ENCODE results near the gene RDH12.

The RDH12 gene

DNA sequence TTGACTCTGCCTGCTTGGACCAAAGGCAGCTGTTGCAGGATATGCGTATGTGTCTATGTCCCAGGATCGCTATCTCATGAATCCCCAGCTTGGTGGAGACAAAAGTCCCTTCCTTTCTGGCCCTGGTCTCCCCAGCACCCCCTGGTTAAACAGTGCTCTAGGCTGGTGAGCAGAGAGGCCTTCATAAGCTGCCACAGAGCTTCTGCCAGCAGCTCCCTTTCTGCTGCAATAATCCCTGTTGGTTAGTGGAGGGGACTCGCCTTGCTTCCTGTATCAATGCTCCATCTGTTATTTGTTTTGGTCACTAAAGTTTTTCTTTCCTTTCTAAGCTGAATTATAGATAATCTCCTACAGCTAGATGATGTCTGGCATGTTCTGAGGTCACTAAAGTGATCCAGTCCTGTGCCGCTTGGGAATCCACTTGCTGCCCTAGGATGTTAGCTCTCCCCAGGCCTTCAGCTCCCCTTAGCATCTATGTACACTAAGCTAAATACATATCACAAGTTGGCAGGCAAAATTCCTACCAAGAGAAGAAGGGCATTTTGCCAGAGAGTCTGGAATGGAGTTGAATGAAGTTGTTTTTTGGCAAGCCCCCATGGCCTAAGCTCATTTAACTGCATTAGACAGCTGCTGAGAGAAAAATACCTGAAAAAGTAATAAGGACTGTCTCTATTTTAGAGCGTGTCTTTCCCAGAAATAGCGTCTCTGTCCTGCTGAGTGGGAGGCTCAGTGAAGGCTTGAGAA, 47.8 kb downstream of the RDH12 start:
- DNase-seq (ENCODE audit: low read depth) = no peak

DNA sequence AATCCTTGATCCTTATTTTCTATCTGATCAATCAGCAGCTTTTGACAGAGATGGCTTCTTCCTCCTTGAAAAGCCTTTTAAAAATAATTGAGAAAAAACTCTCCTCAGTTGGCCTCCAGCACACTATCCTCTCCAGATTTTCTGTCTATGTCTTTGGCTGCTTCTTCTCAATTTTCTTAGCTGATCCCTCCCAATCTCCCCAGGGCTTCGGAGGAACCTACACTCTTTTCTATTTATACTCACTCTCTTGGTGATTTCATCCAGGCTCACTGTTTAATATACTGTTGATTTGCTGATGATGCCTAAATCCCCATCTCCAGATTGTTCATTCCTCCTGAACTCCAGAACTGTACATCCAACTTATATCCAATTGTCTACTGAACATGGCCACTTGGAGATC, 54.8 kb downstream of the RDH12 start:
- no peak for DNase-seq (ENCODE audit: low read depth)

DNA sequence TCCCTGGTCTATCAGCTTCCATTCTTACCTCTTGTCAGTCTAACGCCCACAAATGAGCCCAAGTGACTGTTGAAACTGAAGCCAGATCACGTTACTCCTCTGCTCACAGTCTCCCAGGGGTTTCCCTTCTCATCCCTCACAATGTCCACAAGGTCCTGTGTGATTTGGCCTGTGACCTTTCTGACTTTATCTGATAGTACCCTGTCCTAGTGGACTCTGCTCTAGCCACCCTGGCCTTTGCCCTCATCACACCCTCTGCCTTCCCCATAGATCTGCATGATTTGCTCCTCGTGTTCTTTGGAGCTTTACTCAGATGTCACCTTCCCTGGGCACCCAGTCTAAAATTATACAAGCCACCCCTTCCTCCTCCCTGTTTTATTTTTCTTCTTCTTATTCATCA, 55.5 kb downstream of the RDH12 start:
- no peak for DNase-seq (ENCODE audit: low read depth)

DNA sequence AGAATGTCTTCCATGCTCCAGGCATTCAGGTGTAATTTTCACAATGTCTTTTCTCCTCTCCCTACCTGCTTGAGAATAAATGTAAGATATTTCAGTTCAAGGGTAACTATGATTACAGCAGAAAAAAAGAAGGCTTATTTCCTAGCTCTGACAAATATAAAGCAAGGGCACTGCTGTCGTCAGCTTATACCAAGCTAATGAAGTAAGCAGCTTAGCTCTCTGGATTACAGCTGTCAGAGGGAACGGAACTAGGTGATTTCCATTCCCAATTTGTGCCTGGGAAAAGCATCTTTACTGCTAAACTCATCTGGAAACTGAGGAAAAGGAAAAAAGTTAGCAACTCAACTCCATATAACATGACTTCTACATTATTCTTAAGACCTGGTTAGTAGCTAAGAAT, 58.2 kb downstream of the RDH12 start:
- DNase-seq (ENCODE audit: low read depth) = no peak

DNA sequence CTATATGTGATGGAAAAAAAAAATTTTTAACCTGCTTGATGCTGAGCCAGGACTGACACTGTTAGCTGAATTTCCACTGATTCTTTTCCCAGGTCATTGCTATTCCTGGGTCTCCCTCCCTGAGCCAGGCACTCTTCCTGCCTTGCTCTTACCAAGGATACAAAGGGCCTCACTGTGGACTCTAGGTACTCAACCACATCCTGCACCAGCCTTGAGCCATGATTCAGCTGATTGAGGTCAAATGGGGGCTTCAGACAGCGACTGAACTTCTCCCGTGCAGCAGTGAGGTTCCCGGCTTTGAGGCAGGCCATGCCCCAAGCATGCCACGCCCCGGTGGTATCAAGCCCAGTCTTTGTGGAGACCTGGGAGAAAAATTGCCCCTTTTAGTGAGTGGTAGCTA, 60.4 kb downstream of the RDH12 start:
- no peak for DNase-seq (ENCODE audit: low read depth)

DNA sequence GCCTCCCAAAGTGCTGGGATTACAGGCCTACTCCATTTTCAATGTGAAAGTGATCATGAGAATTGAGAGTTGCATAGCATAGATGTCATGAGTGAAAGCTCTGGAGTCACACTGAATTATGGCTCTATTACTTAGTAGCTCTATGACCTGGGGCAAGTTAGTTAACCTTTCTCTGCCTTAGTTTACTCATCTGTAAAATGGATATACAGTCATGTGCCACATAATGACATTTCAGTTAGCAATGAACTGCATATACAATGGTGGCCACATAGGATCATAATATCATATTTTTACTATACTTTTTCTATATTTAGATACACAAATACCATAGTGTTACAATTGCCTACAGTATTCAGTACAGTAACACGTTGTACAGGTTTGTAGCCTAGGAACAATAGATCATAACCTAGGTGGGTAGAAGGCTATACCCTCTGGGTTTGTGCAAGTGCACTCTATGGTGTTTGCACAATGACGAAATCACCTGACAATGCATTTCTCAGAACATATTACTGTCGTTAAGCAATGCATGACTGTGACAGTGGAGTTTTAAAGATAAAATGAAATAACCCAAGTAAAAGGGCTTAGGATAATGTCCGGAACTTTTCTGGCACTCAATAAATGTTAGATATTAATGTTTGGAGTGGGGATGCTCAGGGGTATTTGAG, 61.6 kb downstream of the RDH12 start:
- DNase-seq (ENCODE audit: low read depth) = no peak

DNA sequence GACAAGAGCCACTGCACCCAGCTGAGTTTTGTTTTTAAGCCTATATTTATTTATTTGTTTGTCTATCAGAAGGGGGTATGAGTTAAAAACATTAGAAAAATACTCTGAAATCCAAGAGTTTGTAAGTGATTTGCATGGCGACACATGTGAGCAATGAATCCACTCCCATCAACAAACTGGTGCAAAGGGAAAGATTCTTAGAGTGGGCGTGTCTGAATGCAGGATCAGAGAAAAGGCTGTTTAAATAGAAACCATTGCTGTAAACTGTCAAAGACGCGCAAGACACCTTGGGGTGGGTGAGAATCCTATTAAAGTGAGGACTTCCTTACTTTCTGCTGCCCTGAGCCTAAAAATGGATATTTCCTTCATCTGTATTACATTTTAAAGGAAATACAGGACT, 62.8 kb downstream of the RDH12 start:
- no peak for DNase-seq (ENCODE audit: low read depth)

DNA sequence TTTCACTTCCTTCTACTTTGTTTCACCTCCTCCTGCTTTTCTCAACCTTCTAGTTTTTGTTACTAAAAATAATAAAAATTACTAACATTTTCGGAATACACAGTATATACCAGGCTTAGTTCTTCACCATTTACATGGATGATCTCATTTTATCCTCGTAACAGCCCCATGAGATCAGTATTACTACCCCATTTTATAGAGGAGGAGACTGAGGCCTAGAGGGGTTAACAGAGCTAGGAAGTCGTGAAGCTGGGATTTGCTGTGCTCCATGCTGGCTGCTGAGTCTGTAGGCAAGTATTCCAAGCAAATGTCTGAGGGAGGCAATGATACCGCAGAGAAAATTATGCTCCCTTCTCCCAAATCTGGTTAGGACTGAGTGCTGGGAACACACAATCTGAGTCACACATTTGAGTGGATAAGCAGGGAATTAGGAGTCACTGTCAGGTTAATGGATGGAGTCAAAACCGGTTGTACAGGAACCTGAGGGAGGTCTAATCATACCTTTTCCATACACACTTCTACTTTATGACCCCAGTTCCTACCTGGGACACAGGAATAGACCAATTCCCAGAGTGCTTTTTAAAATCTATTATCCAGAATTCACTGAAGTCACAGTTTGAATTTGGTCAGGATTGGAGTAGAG, 63.6 kb downstream of the RDH12 start:
- DNase-seq (ENCODE audit: low read depth) = no peak

DNA sequence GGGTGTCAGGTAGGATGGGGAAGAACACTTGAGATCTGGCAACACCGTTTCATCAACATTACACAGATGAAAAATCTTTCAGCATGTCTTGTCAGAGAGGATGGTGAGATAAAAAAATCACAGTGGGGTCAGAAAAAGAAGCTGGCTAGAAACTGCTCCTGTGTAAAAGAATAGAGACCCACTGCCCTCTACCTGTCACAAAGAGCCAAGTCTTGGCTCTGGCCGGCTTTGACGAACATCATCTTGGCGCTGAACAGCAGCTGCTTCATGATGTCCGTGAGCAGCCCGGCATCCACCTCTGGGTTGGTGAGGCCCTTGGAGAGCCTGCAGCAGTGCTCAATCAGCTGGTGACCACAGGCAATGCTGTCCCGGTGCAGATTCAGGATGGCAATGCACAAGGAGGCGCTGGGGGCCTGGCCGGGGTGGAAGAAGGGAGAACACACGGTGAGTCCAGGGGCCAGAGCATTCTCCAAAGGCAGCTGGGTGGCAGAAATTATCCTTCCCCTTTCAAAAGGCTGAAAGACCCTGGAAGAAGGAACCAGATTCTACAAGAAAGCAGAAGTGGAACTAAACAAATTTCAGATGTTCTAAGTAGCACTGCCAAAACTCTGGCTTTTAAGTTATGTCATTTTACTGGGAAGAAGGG, 64.5 kb downstream of the RDH12 start:
- DNase-seq (ENCODE audit: low read depth) = no peak

DNA sequence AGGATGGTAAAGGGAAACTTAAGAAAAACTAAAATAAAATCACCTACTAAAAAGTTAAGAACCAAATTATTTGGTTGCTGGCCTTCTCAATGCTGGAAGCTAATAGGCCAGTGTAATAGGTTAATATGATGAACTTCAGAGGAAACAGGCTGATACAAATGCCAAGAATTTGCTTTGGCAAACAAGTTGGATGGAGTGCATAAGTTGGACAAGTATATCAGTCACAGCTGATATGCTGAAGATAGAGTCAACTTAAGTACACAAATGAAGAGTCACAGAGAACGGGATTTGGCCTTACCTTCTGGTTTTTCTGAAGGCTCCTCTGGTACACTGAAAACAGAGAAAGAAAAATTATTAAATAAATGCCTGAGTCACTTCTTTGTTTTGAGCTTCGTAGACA, 66.5 kb downstream of the RDH12 start:
- no peak for DNase-seq (ENCODE audit: low read depth)

DNA sequence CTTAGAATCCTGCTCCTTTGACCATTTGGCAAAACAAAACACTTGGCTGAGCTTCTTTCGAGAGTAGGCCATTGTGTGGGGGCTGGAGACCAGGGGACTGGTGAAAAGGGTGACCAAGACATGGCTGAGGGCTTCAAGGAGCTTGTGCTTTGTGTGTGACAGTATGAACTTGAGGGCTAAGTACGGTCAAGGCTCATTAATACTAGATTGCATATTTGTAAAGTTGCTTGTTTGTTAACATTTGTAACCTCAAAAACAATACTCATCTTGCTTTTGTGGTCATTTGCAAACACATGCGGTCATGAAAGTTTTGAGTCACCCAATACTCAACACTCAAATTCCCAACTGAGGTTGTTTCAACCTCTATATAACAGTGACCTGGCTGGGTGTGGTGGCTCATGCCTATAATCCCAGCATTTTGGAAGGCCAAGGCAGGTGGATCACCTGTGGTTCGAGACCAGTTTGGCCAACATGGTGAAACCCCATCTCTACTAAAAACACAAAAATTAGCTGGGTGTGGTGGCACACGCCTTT, 72.2 kb downstream of the RDH12 start:
- DNase-seq (ENCODE audit: low read depth) = no peak

DNA sequence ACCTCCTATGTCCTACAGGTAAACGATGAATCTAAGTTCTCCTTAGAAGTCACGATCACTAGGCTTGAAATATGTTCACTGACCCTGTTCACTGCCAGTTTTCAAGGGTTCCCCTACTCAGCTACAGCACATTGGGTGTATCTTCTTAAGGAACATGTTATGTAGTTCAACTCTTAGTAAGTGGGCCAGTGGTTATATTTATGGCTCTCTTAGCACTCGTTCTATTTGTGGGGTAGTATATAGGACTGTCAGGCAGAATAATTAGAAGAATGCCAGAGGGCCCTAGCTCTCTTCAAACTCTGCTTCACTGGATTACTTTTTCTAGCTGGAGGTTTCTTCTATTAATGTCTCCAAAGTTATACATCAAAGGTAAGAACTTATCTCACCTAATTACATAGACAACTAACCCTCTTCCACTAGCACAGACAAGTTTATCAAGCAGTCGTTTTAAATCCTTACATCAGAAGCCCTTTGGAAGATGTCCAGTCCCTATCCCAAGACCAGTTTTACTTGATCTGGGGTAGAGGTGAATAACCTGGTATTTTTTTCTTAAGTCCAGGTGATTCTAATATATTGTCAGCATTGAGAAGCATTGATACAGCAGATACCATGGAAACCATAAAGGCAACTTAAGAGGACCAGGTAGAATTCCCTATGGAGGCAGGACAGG, 75.1 kb downstream of the RDH12 start:
- DNase-seq (ENCODE audit: low read depth) = no peak

DNA sequence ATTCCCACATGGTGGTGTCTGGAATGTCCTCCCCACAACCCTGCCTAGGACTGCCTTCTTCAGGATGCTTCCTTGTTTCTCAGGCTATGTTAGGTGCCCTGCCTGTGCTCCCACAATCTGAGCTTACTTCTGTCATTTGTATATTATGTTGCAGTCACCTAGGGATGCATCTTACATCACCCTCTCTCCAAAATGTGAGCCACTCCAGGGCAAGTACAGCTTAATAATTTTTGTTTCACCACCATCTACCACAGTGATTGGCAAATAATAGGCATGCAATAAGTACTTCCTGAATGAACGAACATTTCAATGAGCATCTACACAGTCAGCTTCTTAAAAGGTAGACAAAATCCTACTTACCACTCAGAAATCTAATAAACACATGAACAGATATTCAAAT, 77.1 kb downstream of the RDH12 start:
- DNase-seq (ENCODE audit: low read depth) = no peak

DNA sequence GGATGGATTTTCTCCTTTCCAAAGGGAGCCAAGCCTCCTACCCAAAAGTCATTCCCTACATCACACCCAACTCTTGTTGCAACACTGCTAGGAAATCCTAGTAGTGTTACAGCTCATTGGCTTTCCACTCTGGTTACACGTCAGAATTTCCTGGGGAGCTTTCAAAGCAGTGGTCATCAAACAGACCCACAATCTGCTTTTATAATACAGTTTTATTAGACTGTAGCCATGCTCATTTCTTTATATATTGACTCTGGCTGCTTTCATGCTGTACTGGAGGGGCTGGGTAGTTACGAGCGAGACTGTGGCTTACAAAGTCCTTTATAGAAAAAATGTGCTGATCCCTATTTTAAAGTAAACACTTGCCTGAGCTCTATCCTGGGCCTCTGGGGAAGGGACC, 80.4 kb downstream of the RDH12 start:
- no peak for DNase-seq (ENCODE audit: low read depth)
